Keratinocyte (primary cell): ENCODE data around the gene SHE.

Source experiments
- EZH2 ChIP-seq: IDR thresholded peaks from one replicate; pipeline ENCODE4 v1.6.1; 2012; ENCODE audit warnings: inconsistent platforms, mild to moderate bottlenecking, low read length, moderate library complexity
- TF ChIP-seq, protein P1 (sequence below), 3 experiments: IDR thresholded peaks in 1 of 3; conservative IDR thresholded peaks in 1 of 3; optimal IDR thresholded peaks in 1 of 3; 2 replicates in 2 of 3; 3 replicates in 1 of 3; pipeline versions ENCODE3 to v1.5.1; 2011; ENCODE audit warnings: low read length in 3 of 3, mild to moderate bottlenecking in 3 of 3, moderate library complexity in 2 of 3, control low read depth in 1 of 3, inconsistent platforms in 1 of 3; ENCODE audit not compliant: insufficient read depth in 2 of 3; ENCODE audit errors: extremely low read depth in 1 of 3

DNA sequence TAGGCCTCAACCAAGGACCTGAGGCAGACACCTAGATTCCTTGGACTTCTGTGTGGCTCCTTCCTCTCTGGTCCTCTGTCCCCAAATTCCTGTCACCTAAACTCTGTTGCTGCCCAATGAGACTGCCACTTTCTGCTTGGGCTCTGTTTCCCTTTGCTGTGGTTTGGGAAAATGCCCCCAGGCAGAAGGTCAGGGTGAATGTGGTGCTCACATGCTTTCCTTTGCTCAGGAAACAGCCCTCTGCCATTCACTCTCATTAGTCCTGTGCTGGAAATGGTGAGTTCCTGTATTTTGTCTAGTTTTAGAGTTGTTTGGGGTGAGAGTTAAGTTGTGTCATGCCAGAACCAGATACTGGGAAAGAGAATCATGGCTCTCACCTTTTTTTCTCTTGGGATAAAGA, 22.7 kb upstream of the SHE start:
- TF ChIP-seq, protein P1, sequence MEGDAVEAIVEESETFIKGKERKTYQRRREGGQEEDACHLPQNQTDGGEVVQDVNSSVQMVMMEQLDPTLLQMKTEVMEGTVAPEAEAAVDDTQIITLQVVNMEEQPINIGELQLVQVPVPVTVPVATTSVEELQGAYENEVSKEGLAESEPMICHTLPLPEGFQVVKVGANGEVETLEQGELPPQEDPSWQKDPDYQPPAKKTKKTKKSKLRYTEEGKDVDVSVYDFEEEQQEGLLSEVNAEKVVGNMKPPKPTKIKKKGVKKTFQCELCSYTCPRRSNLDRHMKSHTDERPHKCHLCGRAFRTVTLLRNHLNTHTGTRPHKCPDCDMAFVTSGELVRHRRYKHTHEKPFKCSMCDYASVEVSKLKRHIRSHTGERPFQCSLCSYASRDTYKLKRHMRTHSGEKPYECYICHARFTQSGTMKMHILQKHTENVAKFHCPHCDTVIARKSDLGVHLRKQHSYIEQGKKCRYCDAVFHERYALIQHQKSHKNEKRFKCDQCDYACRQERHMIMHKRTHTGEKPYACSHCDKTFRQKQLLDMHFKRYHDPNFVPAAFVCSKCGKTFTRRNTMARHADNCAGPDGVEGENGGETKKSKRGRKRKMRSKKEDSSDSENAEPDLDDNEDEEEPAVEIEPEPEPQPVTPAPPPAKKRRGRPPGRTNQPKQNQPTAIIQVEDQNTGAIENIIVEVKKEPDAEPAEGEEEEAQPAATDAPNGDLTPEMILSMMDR (optimal IDR thresholded peaks at IDR 0.05 in 1 of 3, IDR thresholded peaks at IDR 0.05 in 1 of 3, conservative IDR thresholded peaks at IDR 0.05 in 1 of 3; ENCODE audit: extremely low read depth in 1 of 3, insufficient read depth in 2 of 3, low read length in 3 of 3) = no peak
- no peak for TF ChIP-seq EZH2
